GM12878 (cell line): Measurements from ENCODE around the gene GOLGA7B. TPM values are rescaled to one million over a fixed set of nuclear protein-coding genes. Genes with fewer than 3 reads are reported as not detected.

Experiments used
- ATAC-seq: fragments of 200-7000 bp; cut with Tn5 transposase; 3 replicates; pipeline ENCODE4 v1.9.1; 2020; ENCODE audit warnings: mild to moderate bottlenecking, moderate library complexity
- BruUV-seq: library from RNA; stranded (reverse); fragments of 400-500 nt; replicated peaks from 2 replicates; lab custom pipeline; 2021; lab: Mats Ljungman, UMichigan
- CTCF ChIA-PET: fragments of 300-600 bp; sonication (Branson Sonifier 250); formaldehyde crosslinking; extraction: SDS; loops from one replicate; lab custom pipeline; 2021; ENCODE audit warnings: inconsistent platforms; lab: Yijun Ruan, JAX
- POLR2A ChIA-PET: fragments of 350-600 bp; formaldehyde crosslinking; extraction: SDS; loops from one replicate; lab custom pipeline; 2021; ENCODE audit warnings: inconsistent platforms; lab: Charles Lee
- RAD21 ChIA-PET: fragments of 300-600 bp; sonication (Branson Sonifier 250); formaldehyde crosslinking; loops from one replicate; lab custom pipeline; 2023; ENCODE audit warnings: antibody characterized with exemption; ENCODE audit not compliant: unreplicated experiment; lab: Charles Lee
- SMC1A ChIA-PET: fragments of 300-600 bp; sonication (Branson Sonifier 250); formaldehyde crosslinking; loops from one replicate; lab custom pipeline; 2023; ENCODE audit not compliant: unreplicated experiment, uncharacterized antibody; lab: Charles Lee
- DNase-seq: peaks from one replicate; pipeline ENCODE4 v3.0.0-alpha.2; 2011; ENCODE audit warnings: low read depth, low spot score
- FAIRE-seq: peaks from 3 replicates; lab custom pipeline; 2011; peaks lifted over from hg19 to GRCh38; lab: Jason Lieb, UNC
- H2AFZ ChIP-seq: 2 replicates; pipeline ENCODE4 v1.6.0; 2011; ENCODE audit warnings: low read depth, low read length, control low read depth; ENCODE audit not compliant: control insufficient read depth
- H3K27ac ChIP-seq: 2 replicates; pipeline ENCODE4 v1.5.1; 2011; ENCODE audit warnings: control low read depth; ENCODE audit not compliant: control insufficient read depth, insufficient read depth
- H3K27me3 ChIP-seq, 2 experiments: replicated peaks in 1 of 2; 2 replicates each; pipeline versions ENCODE4 v1.6.0 to v1.6.1; 2011; ENCODE audit warnings: low read length in 1 of 2; ENCODE audit not compliant: control insufficient read depth in 2 of 2, insufficient read depth in 2 of 2
- H3K36me3 ChIP-seq, 2 experiments: 2 replicates each; pipeline ENCODE4 v1.5.1; 2011; ENCODE audit warnings: low read length in 1 of 2; ENCODE audit not compliant: control insufficient read depth in 2 of 2, insufficient read depth in 2 of 2
- H3K4me1 ChIP-seq: 2 replicates; pipeline ENCODE4 v1.6.1; 2011; ENCODE audit warnings: mild to moderate bottlenecking, low read length, moderate library complexity, mixed read lengths; ENCODE audit not compliant: control insufficient read depth, insufficient read depth
- H3K4me2 ChIP-seq: 2 replicates; pipeline ENCODE4 v1.6.0; 2011; ENCODE audit warnings: control low read depth; ENCODE audit not compliant: control insufficient read depth, insufficient read depth
- H3K4me3 ChIP-seq: fragments of 200-600 bp; sonication (generic); 2 replicates; pipeline ENCODE4 v1.5.1; 2016
- H3K79me2 ChIP-seq: 2 replicates; pipeline ENCODE4 v1.6.0; 2011; ENCODE audit warnings: low read length; ENCODE audit not compliant: control insufficient read depth, insufficient read depth
- H3K9ac ChIP-seq: 2 replicates; pipeline ENCODE4 v1.8.0; 2011; ENCODE audit warnings: low read length, control low read depth, mixed read lengths; ENCODE audit not compliant: control insufficient read depth, insufficient read depth
- H3K9me3 ChIP-seq: replicated peaks from 3 replicates; pipeline ENCODE4 v1.5.1; 2011; ENCODE audit warnings: mild to moderate bottlenecking, low read length; ENCODE audit not compliant: control insufficient read depth, insufficient read depth
- H4K20me1 ChIP-seq: 2 replicates; pipeline ENCODE4 v1.6.0; 2011; ENCODE audit not compliant: control insufficient read depth, insufficient read depth
- ASH2L ChIP-seq: fragments of 300-600, 200-600 bp; sonication (generic); IDR thresholded peaks from 2 replicates; pipeline ENCODE4 v1.6.1; 2017; ENCODE audit warnings: low read depth, mild to moderate bottlenecking, borderline replicate concordance
- JUND ChIP-seq: IDR thresholded peaks from 2 replicates; pipeline ENCODE4 v1.6.1; 2012; ENCODE audit warnings: low read depth, mild to moderate bottlenecking, low read length, improper control_type of control experiment, moderate library complexity
- PAX8 ChIP-seq: fragments of 450-650 bp; IDR thresholded peaks from 2 replicates; pipeline ENCODE4 v1.6.1; 2017; ENCODE audit warnings: mild to moderate bottlenecking, moderate library complexity
- RELA ChIP-seq: fragments of 450-650 bp; IDR thresholded peaks from 2 replicates; pipeline ENCODE4 v1.8.0; 2014; ENCODE audit warnings: borderline replicate concordance; ENCODE audit not compliant: partially characterized antibody
- YY1 ChIP-seq: IDR thresholded peaks from 2 replicates; pipeline ENCODE4 v1.6.1; 2011; ENCODE audit warnings: low read depth, mild to moderate bottlenecking, low read length
- WGBS: methylation state at CpG from one replicate; pipeline ENCODE4 v1.1.6; 2016; ENCODE audit warnings: low lambda C conversion rate; ENCODE audit not compliant: insufficient replicate concordance, insufficient coverage; ENCODE audit errors: missing lambda C conversion rate; 5-methylcytosine and 5-hydroxymethylcytosine counted together
- in situ Hi-C: fragments of 300-500 bp; cut with MboI; formaldehyde crosslinking; loops from 9 replicates; pipeline ENCODE4 v1.14.3; 2018; ENCODE audit warnings: mixed read lengths
- intact Hi-C: fragments of 100-400 bp; cut with micrococcal nuclease; formaldehyde crosslinking; loops from one replicate; pipeline ENCODE4 v1.14.2; 2022; ENCODE audit not compliant: unreplicated experiment
- polyA plus RNA-seq, 11 experiments: library from polyadenylated mRNA; depleted of rRNA in 4 of 11; unstranded in 6 of 11; stranded (reverse) in 5 of 11; fragments of >200 nt; fragmentation: Nextera tagmentation in 4 of 11; fragmentation: Illumina TruSeq in 1 of 11; extraction: Ambion mirVana in 4 of 11; extraction: Trizol in 1 of 11; gene quantifications; 1 replicate in 1 of 11; 2 replicates in 10 of 11; pipeline versions ENCODE4 v1.2.1 to v1.2.3, GENCODE V29; 2011 to 2016; ENCODE audit warnings: inconsistent platforms in 2 of 11, missing spikeins in 2 of 11, low read depth in 1 of 11
- total RNA-seq, 4 experiments: library from RNA; depleted of rRNA in 3 of 4; stranded (reverse); fragments of >200 nt in 3 of 4; fragmentation: Illumina TruSeq in 1 of 4; extraction: Trizol in 1 of 4; gene quantifications; 2 replicates each; pipeline versions ENCODE4 v1.2.1 to v1.2.3, GENCODE V29; 2013 to 2021

Gene GOLGA7B
- total and polyA plus RNA-seq, 10 of the 15 experiments (the other 5 are each of a cell fraction or from before 2014, with no cell fraction given), result 0.01 to 0.02 (median 0.01) TPM; not detected in 7

- H2AFZ ChIP-seq, result no peak overlapping the region
- H3K36me3 ChIP-seq, result no peaks in the 10 kb centered on the region
- ChIA-PET CTCF (interaction anchor here (1.0 kb wide), 1 partner anchor 13 kb away, joined by 3 read pairs; no protein-coding TSS in a partner anchor), SMC1A (interaction anchor here (0.6 kb wide), 1 partner anchor 227 kb away, joined by 3 read pairs; no protein-coding TSS in a partner anchor), POLR2A (no interaction called here), RAD21 (no interaction called here)
- DNase-seq (no peak), FAIRE-seq (no peak), ATAC-seq (no peak)
- BruUV-seq, result no TSS peak
- no peaks in the 10 kb centered on the region; a peak in 2 of 4 replicates for H3K27me3 ChIP-seq
- no peak for TF ChIP-seq JUND
- TF ChIP-seq PAX8, result no peak
- no peak for TF ChIP-seq ASH2L
- H3K4me1 ChIP-seq, result no peaks in the 10 kb centered on the region
- in situ Hi-C loops (no loop called here), intact Hi-C loops (no loop called here)
- no peak overlapping the region for H3K4me2 ChIP-seq
- no peaks in the 10 kb centered on the region for H4K20me1 ChIP-seq
- H3K79me2 ChIP-seq, result no peaks in the 10 kb centered on the region
- no peak overlapping the region for H3K27ac ChIP-seq
- WGBS, result 42% methylated on average over 4 of the region's 4 CpGs
- H3K9me3 ChIP-seq, result no peaks in the 10 kb centered on the region
- no peak overlapping the region for H3K9ac ChIP-seq
- no peak overlapping the region for H3K4me3 ChIP-seq
These were observed 26.8 kb downstream of the GOLGA7B start for GRCh38 chr10:97876402-97876801.

DNA sequence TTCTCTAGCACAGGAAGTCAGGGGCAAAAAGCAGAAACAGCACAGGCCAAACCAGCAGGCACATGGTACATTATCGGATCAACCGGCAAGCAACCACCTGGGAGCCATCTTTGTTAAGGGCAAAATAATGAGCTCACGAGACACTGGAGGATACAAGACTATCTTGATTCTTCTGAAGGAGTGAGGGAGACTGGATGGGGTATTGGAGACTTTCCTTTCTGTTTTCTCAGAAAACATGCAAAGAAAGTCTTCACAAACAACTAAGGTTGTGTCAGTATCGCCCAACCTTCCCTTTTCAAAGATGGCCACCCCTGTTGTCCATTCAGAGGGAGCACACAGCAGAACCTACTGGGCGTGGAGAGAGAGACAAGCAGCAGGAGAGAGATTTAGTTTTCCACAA is 29.6 kb downstream of the GOLGA7B start:
- no peaks in the 10 kb centered on the region for H3K79me2 ChIP-seq
- TF ChIP-seq RELA (no peak), YY1 (peak; percentile 93)
- TF ChIP-seq, all 136 proteins: peak for 1
- WGBS, result 59% methylated on average over 5 of the region's 5 CpGs
- H3K27ac ChIP-seq, result no peak overlapping the region
- BruUV-seq, result no TSS peak
- H3K4me1 ChIP-seq, result no peaks in the 10 kb centered on the region
- FAIRE-seq (no peak), ATAC-seq (no peak), DNase-seq (no peak)
- H3K36me3 ChIP-seq, result no peaks in the 10 kb centered on the region
- H2AFZ ChIP-seq, result no peak overlapping the region
- no peaks in the 10 kb centered on the region for H4K20me1 ChIP-seq
- CTCF ChIA-PET, result interaction anchor here (1.2 kb wide), 1 partner anchor 10 kb away, joined by 3 read pairs; no protein-coding TSS in a partner anchor
- H3K27me3 ChIP-seq, result no peaks in the 10 kb centered on the region; a peak in 1 of 4 replicates
- H3K9me3 ChIP-seq, result no peaks in the 10 kb centered on the region
- RAD21 ChIA-PET, result no interaction called here
- SMC1A ChIA-PET, result no interaction called here
- no peak overlapping the region for H3K9ac ChIP-seq
- H3K4me3 ChIP-seq, result no peak overlapping the region
- POLR2A ChIA-PET, result no interaction called here
- intact Hi-C loops (no loop called here), in situ Hi-C loops (no loop called here)
- no peak overlapping the region for H3K4me2 ChIP-seq
